Keratinocyte (primary cell): ENCODE results near the gene STAB2. TPM values are rescaled to one million over a fixed set of nuclear protein-coding genes. Genes with fewer than 3 reads are reported as not detected.

Source experiments
- DNase-seq: peaks from one replicate; pipeline ENCODE4 v3.0.0-alpha.2; 2011; ENCODE audit warnings: low read depth, missing footprints, low spot score
- FAIRE-seq: peaks from 2 replicates; lab custom pipeline; 2011; peaks lifted over from hg19 to GRCh38; lab: Jason Lieb, UNC
- H2AFZ ChIP-seq: 2 replicates; pipeline ENCODE4 v1.6.0; 2012; ENCODE audit warnings: low read length, control low read depth, inconsistent platforms; ENCODE audit not compliant: control insufficient read depth
- H3K27ac ChIP-seq: 2 replicates; pipeline ENCODE4 v1.5.1; 2011; ENCODE audit warnings: low read length; ENCODE audit not compliant: control insufficient read depth, insufficient read depth
- H3K27me3 ChIP-seq: 3 replicates; pipeline ENCODE4 v1.6.0; 2011; ENCODE audit warnings: low read length; ENCODE audit not compliant: control insufficient read depth, insufficient read depth; ENCODE audit errors: extremely low read depth
- H3K36me3 ChIP-seq, 2 experiments: 2 replicates in 1 of 2; 3 replicates in 1 of 2; pipeline ENCODE4 v1.5.1; 2011; ENCODE audit warnings: low read length in 2 of 2, mild to moderate bottlenecking in 1 of 2; ENCODE audit not compliant: control insufficient read depth in 2 of 2, insufficient read depth in 2 of 2; ENCODE audit errors: extremely low read depth in 1 of 2
- H3K4me1 ChIP-seq: 3 replicates; pipeline ENCODE4 v1.5.1; 2011; ENCODE audit warnings: low read length; ENCODE audit not compliant: control insufficient read depth, insufficient read depth; ENCODE audit errors: extremely low read depth
- H3K4me2 ChIP-seq: 3 replicates; pipeline ENCODE4 v1.6.0; 2011; ENCODE audit warnings: low read depth, low read length; ENCODE audit not compliant: control insufficient read depth, insufficient read depth; ENCODE audit errors: extremely low read depth
- H3K4me3 ChIP-seq, 3 experiments: fragments of 200-600 bp in 1 of 3; sonication (generic) in 1 of 3; 2 replicates in 2 of 3; 3 replicates in 1 of 3; pipeline ENCODE4 v1.5.1; 2011 to 2016; ENCODE audit warnings: low read length in 3 of 3, mild to moderate bottlenecking in 3 of 3, control low read depth in 2 of 3, inconsistent platforms in 1 of 3, low read depth in 1 of 3, mixed read lengths in 1 of 3, mixed run types in 1 of 3, moderate library complexity in 1 of 3; ENCODE audit not compliant: control insufficient read depth in 2 of 3, insufficient read depth in 2 of 3; ENCODE audit errors: extremely low read depth in 1 of 3
- H3K79me2 ChIP-seq: 2 replicates; pipeline ENCODE4 v1.6.0; 2012; ENCODE audit warnings: low read length; ENCODE audit not compliant: control insufficient read depth, insufficient read depth
- H3K9ac ChIP-seq: 3 replicates; pipeline ENCODE4 v1.6.0; 2011; ENCODE audit warnings: low read length; ENCODE audit not compliant: control insufficient read depth, insufficient read depth; ENCODE audit errors: extremely low read depth
- H3K9me1 ChIP-seq: 3 replicates; pipeline ENCODE4 v1.6.0; 2011; ENCODE audit warnings: low read length; ENCODE audit not compliant: control insufficient read depth, insufficient read depth; ENCODE audit errors: extremely low read depth
- H3K9me3 ChIP-seq: 2 replicates; pipeline ENCODE4 v1.5.1; 2012; ENCODE audit warnings: low read depth, low read length; ENCODE audit not compliant: control insufficient read depth
- H4K20me1 ChIP-seq: 3 replicates; pipeline ENCODE4 v1.6.0; 2011; ENCODE audit warnings: low read length; ENCODE audit not compliant: control insufficient read depth, insufficient read depth; ENCODE audit errors: extremely low read depth
- CTCF ChIP-seq, 3 experiments: IDR thresholded peaks in 1 of 3; conservative IDR thresholded peaks in 1 of 3; optimal IDR thresholded peaks in 1 of 3; 2 replicates in 2 of 3; 3 replicates in 1 of 3; pipeline versions ENCODE3 to v1.5.1; 2011; ENCODE audit warnings: low read length in 3 of 3, mild to moderate bottlenecking in 3 of 3, moderate library complexity in 2 of 3, control low read depth in 1 of 3, inconsistent platforms in 1 of 3; ENCODE audit not compliant: insufficient read depth in 2 of 3; ENCODE audit errors: extremely low read depth in 1 of 3
- EZH2 ChIP-seq: IDR thresholded peaks from one replicate; pipeline ENCODE4 v1.6.1; 2012; ENCODE audit warnings: inconsistent platforms, mild to moderate bottlenecking, low read length, moderate library complexity
- dilution Hi-C: fragments of 300-500 bp; cut with MboI; formaldehyde crosslinking; loops from one replicate; pipeline ENCODE4 v1.7.0; 2020; ENCODE audit warnings: low sequenced_read_pairs; ENCODE audit not compliant: extremely low pct_ligation_motif_present
- polyA plus RNA-seq, 5 experiments: library from polyadenylated mRNA; depleted of rRNA in 3 of 5; stranded (reverse) in 3 of 5; stranded (forward) in 1 of 5; unstranded in 1 of 5; fragments of >200 nt; gene quantifications; 1 replicate in 1 of 5; 2 replicates in 3 of 5; 3 replicates in 1 of 5; pipeline versions ENCODE4 v1.2.1 to v1.2.3, GENCODE V29; 2011 to 2012; ENCODE audit warnings: missing spikeins in 2 of 5, low read depth in 1 of 5, low replicate concordance in 1 of 5

Gene STAB2
- polyA plus RNA-seq, 1 donor (not counting 4 experiments of a cell fraction or from before 2014, with no cell fraction given), result not detected

- no peak overlapping the region for H3K4me2 ChIP-seq
- H3K36me3 ChIP-seq, result no peaks in the 10 kb centered on the region
- no peak overlapping the region for H3K27ac ChIP-seq
- H2AFZ ChIP-seq, result no peak overlapping the region
- no peaks in the 10 kb centered on the region for H3K27me3 ChIP-seq
- no peak overlapping the region for H3K9ac ChIP-seq
- no peak for FAIRE-seq
- no peaks in the 10 kb centered on the region for H3K9me1 ChIP-seq
- no peaks in the 10 kb centered on the region for H4K20me1 ChIP-seq
- dilution Hi-C loops, result no loop called here
- peaks cover 4% of the 10 kb centered on the region for H3K4me1 ChIP-seq
- no peak for DNase-seq
- H3K4me3 ChIP-seq, result no peak overlapping the region
- TF ChIP-seq CTCF (optimal IDR thresholded peaks at IDR 0.05 in 1 of 3, IDR thresholded peaks at IDR 0.05 in 1 of 3, conservative IDR thresholded peaks at IDR 0.05 in 1 of 3; ENCODE audit: extremely low read depth in 1 of 3, insufficient read depth in 2 of 3, low read length in 3 of 3), result no peak
- no peak for TF ChIP-seq EZH2
- no peaks in the 10 kb centered on the region for H3K9me3 ChIP-seq
- no peaks in the 10 kb centered on the region for H3K79me2 ChIP-seq
These were observed 36.6 kb downstream of the STAB2 start for GRCh38 chr12:103623716-103624115.

GRCh38 chr12:103626498-103626897, 39.4 kb downstream of the STAB2 start:
- no peak overlapping the region for H3K9ac ChIP-seq
- no peak overlapping the region for H3K27ac ChIP-seq
- no peaks in the 10 kb centered on the region for H3K9me3 ChIP-seq
- H3K4me2 ChIP-seq, result no peak overlapping the region
- TF ChIP-seq CTCF (optimal IDR thresholded peaks at IDR 0.05 in 1 of 3, IDR thresholded peaks at IDR 0.05 in 1 of 3, conservative IDR thresholded peaks at IDR 0.05 in 1 of 3; ENCODE audit: extremely low read depth in 1 of 3, insufficient read depth in 2 of 3, low read length in 3 of 3) (peak; percentile 29 to 76 (median 32)), EZH2 (no peak)
- FAIRE-seq, result no peak
- H3K27me3 ChIP-seq, result no peaks in the 10 kb centered on the region
- dilution Hi-C loops, result no loop called here
- no peaks in the 10 kb centered on the region for H3K9me1 ChIP-seq
- no peak for DNase-seq
- H2AFZ ChIP-seq, result no peak overlapping the region
- no peaks in the 10 kb centered on the region for H3K79me2 ChIP-seq
- H3K4me3 ChIP-seq, result no peak overlapping the region
- no peaks in the 10 kb centered on the region for H3K36me3 ChIP-seq
- H3K4me1 ChIP-seq, result peaks cover 9% of the 10 kb centered on the region
- H4K20me1 ChIP-seq, result no peaks in the 10 kb centered on the region
